Peyer's patch (tissue), 4 donors: ENCODE measurements around the gene TNFRSF13B. TPM values are rescaled to one million over a fixed set of nuclear protein-coding genes. Genes with fewer than 3 reads are reported as not detected.

Source experiments
- DNase-seq, 3 donors: peaks; one replicate each; pipeline ENCODE4 v3.0.0-alpha.2; 2017 to 2019
- H3K27ac ChIP-seq, 4 donors: fragments of 200-600 bp; sonication (generic); one replicate each; pipeline ENCODE4 v1.5.1; 2016 to 2019
- H3K27me3 ChIP-seq, 2 donors: fragments of 200-600 bp; sonication (generic); one replicate each; pipeline ENCODE4 v1.5.1; 2019
- H3K36me3 ChIP-seq, 3 donors: fragments of 200-600 bp; sonication (generic); one replicate each; pipeline ENCODE4 v1.5.1; 2016 to 2019
- H3K4me1 ChIP-seq, 4 donors: fragments of 200-600 bp; sonication (generic); one replicate each; pipeline ENCODE4 v1.5.1; 2016 to 2019
- H3K4me3 ChIP-seq, 4 donors: fragments of 200-600 bp; sonication (generic); 1 replicate in 3 of 4; 2 replicates in 1 of 4; pipeline ENCODE4 v1.5.1; 2016 to 2019; ENCODE audit warnings: mild to moderate bottlenecking in 1 of 4
- H3K9me3 ChIP-seq, 4 donors: fragments of 200-600 bp; sonication (generic); one replicate each; pipeline ENCODE4 v1.5.1; 2016 to 2019; ENCODE audit warnings: mild to moderate bottlenecking in 1 of 4
- CTCF ChIP-seq, 6 experiments: fragments of 450-650 bp in 4 of 6; fragments of 200-600 bp in 2 of 6; sonication (generic) in 1 of 6; IDR thresholded peaks; one replicate each; pipeline ENCODE4 v1.5.1; 2017 to 2019; ENCODE audit warnings: antibody characterized with exemption in 6 of 6, mild to moderate bottlenecking in 3 of 6, moderate library complexity in 1 of 6
- POLR2A ChIP-seq, 2 donors: fragments of 450-650 bp; IDR thresholded peaks; one replicate each; pipeline ENCODE4 v1.5.1; 2017; ENCODE audit warnings: antibody characterized with exemption in 2 of 2, mild to moderate bottlenecking in 2 of 2, moderate library complexity in 2 of 2
- total RNA-seq, 4 donors: library from RNA; depleted of rRNA; stranded (reverse); fragments of >200 nt; gene quantifications; one replicate each; pipeline ENCODE4 v1.1.0, GENCODE V29; 2016

The TNFRSF13B gene
- total RNA-seq, 4 donors from 2014 or later: 3.2 to 86.6 TPM; not detected in 2

DNA sequence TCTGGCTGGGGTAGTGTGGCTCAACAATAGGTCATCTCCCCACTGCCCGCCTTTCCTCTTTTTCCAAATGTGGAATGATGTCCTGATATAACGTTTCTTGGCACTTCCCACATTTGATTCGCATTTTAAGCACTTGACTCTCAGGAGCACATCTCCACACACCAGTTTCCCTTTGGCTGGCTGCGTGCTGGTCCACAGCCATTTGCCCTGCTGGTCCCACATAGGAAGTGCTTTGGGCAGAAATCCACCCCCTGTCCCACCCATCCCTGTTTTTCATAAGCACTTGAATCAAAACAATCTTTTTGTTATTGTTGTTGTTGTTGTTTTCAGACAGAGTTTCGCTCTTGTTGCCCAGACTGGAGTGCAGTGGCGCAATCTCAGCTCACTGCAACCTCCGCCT is 24.0 kb upstream of the TNFRSF13B start:
- Histone ChIP-seq H3K4me1 (peaks cover 0 to 9% (median 3%) of the 10 kb centered on the region in 4 donors), H3K9me3 (no peaks in the 10 kb centered on the region), H3K4me3 (no peak overlapping the region), H3K27me3 (no peaks in the 10 kb centered on the region), H3K27ac (no peak overlapping the region), H3K36me3 (no peaks in the 10 kb centered on the region)
- TF ChIP-seq POLR2A (IDR thresholded peaks at IDR 0.05): no peak
- TF ChIP-seq CTCF (IDR thresholded peaks at IDR 0.05): no peak
- DNase-seq: peak in 1 of 3 donors; percentile 31

- no peak for DNase-seq
- H3K27ac ChIP-seq: no peak overlapping the region
- H3K4me3 ChIP-seq: no peak overlapping the region
- H3K27me3 ChIP-seq: no peaks in the 10 kb centered on the region
- no peaks in the 10 kb centered on the region for H3K36me3 ChIP-seq
- H3K9me3 ChIP-seq: no peaks in the 10 kb centered on the region
- peaks cover 0 to 20% (median 9%) of the 10 kb centered on the region in 4 donors for H3K4me1 ChIP-seq
- TF ChIP-seq POLR2A (IDR thresholded peaks at IDR 0.05) (no peak), CTCF (IDR thresholded peaks at IDR 0.05) (no peak)
Measured at GRCh38 chr17:16994631-16995030, 22.7 kb upstream of the TNFRSF13B start.

GRCh38 chr17:16991349-16992009 is 19.6 kb upstream of the TNFRSF13B start:
- H3K36me3 ChIP-seq: no peaks in the 10 kb centered on the region
- no peaks in the 10 kb centered on the region for H3K27me3 ChIP-seq
- no peaks in the 10 kb centered on the region for H3K9me3 ChIP-seq
- DNase-seq: peak; percentile 89 to 96 (median 91)
- peak overlapping the region in 1 of 4 donors; percentile 85 for H3K27ac ChIP-seq
- H3K4me3 ChIP-seq: no peak overlapping the region
- TF ChIP-seq CTCF (IDR thresholded peaks at IDR 0.05) (peak; percentile 71 to 88 (median 78)), POLR2A (IDR thresholded peaks at IDR 0.05) (no peak)
- peaks cover 0 to 28% (median 21%) of the 10 kb centered on the region in 4 donors for H3K4me1 ChIP-seq

GRCh38 chr17:16989953-16990860 is 18.3 kb upstream of the TNFRSF13B start:
- Histone ChIP-seq H3K4me1 (peaks cover 0 to 28% (median 21%) of the 10 kb centered on the region in 4 donors), H3K4me3 (no peak overlapping the region), H3K27me3 (no peaks in the 10 kb centered on the region), H3K9me3 (no peaks in the 10 kb centered on the region), H3K27ac (peak overlapping the region; percentile 60 to 85 (median 78)), H3K36me3 (no peaks in the 10 kb centered on the region)
- TF ChIP-seq CTCF (IDR thresholded peaks at IDR 0.05) (no peak), POLR2A (IDR thresholded peaks at IDR 0.05) (no peak)
- peak in 1 of 3 donors; percentile 45 for DNase-seq

GRCh38 chr17:16989230-16989952 is 17.5 kb upstream of the TNFRSF13B start:
- DNase-seq: peak in 2 of 3 donors; percentile 73 to 84
- no peaks in the 10 kb centered on the region for H3K9me3 ChIP-seq
- peak overlapping the region; percentile 60 to 85 (median 78) for H3K27ac ChIP-seq
- H3K4me3 ChIP-seq: peak overlapping the region in 2 of 4 donors; percentile 4 to 28
- TF ChIP-seq CTCF (IDR thresholded peaks at IDR 0.05) (no peak), POLR2A (IDR thresholded peaks at IDR 0.05) (no peak)
- no peaks in the 10 kb centered on the region for H3K27me3 ChIP-seq
- no peaks in the 10 kb centered on the region for H3K36me3 ChIP-seq
- peaks cover 0 to 28% (median 21%) of the 10 kb centered on the region in 4 donors for H3K4me1 ChIP-seq
